HG03025 (cell line): ENCODE results near the gene NANOS2.

ENCODE experiments used
- ATAC-seq: cut with Tn5 transposase; IDR thresholded peaks from one replicate; pipeline ENCODE4 v1.9.1; 2021; ENCODE audit warnings: mild to moderate bottlenecking, moderate library complexity; ENCODE audit not compliant: unreplicated experiment, low FRiP score

NANOS2 gene

GRCh38 chr19:45913874-45914830, at the start of gene NANOS2:
Gene NANOS2, minus strand, starts transcription at chr19:45914778. Its CDS starts 85 bp downstream, at chr19:45914693.
- no peak for ATAC-seq

- no peak for ATAC-seq
Measured at GRCh38 chr19:45962021-45962420, 47.4 kb upstream of the NANOS2 start.

- ATAC-seq = no peak
Measured at GRCh38 chr19:45960595-45961235, 46.1 kb upstream of the NANOS2 start.

- ATAC-seq = no peak
Measured at GRCh38 chr19:45959517-45960025, 45.0 kb upstream of the NANOS2 start.

- no peak for ATAC-seq
Measured at GRCh38 chr19:45958769-45959516, 44.4 kb upstream of the NANOS2 start.

GRCh38 chr19:45958320-45958719, 43.7 kb upstream of the NANOS2 start:
- no peak for ATAC-seq

- ATAC-seq = no peak
Measured at GRCh38 chr19:45955905-45956608, 41.5 kb upstream of the NANOS2 start.

GRCh38 chr19:45954156-45954555, 39.6 kb upstream of the NANOS2 start:
- ATAC-seq = no peak

GRCh38 chr19:45953676-45954075, 39.1 kb upstream of the NANOS2 start:
- ATAC-seq = no peak

GRCh38 chr19:45952686-45953505, 38.3 kb upstream of the NANOS2 start:
- ATAC-seq = no peak

GRCh38 chr19:45952341-45952685, 37.7 kb upstream of the NANOS2 start:
- no peak for ATAC-seq

- ATAC-seq = no peak
Measured at GRCh38 chr19:45947926-45948325, 33.3 kb upstream of the NANOS2 start.

- no peak for ATAC-seq
Measured at GRCh38 chr19:45940515-45940805, 25.9 kb upstream of the NANOS2 start.

- ATAC-seq = no peak
Measured at GRCh38 chr19:45939792-45940514, 25.4 kb upstream of the NANOS2 start.

- ATAC-seq = no peak
Measured at GRCh38 chr19:45938733-45939319, 24.2 kb upstream of the NANOS2 start.

- no peak for ATAC-seq
Measured at GRCh38 chr19:45935267-45935666, 20.7 kb upstream of the NANOS2 start.

- no peak for ATAC-seq
Measured at GRCh38 chr19:45934551-45935230, 20.1 kb upstream of the NANOS2 start.

GRCh38 chr19:45933759-45934158, 19.2 kb upstream of the NANOS2 start:
- no peak for ATAC-seq
